GM13977 (cell line): ENCODE results near the gene XNDC1N.

ENCODE experiments used
- DNase-seq: peaks from one replicate; pipeline ENCODE4 v3.0.0; 2012; ENCODE audit warnings: low spot score
- CTCF ChIP-seq: IDR thresholded peaks from 2 replicates; pipeline ENCODE4 v1.5.1; 2012; ENCODE audit warnings: mild to moderate bottlenecking, control low read depth; ENCODE audit not compliant: insufficient read depth; ENCODE audit errors: extremely low read depth, missing control alignments
- in situ Hi-C: fragments of 300-500 bp; cut with MboI; formaldehyde crosslinking; loops from one replicate; pipeline ENCODE4 v1.12.0; 2022; ENCODE audit warnings: low sequenced_read_pairs, low pct_unique_long_range_greater_than_20kb, mixed read lengths, inconsistent platforms; ENCODE audit not compliant: unreplicated experiment

The XNDC1N gene

GRCh38 chr11:71947498-71947897 is 19.1 kb upstream of the XNDC1N start:
- in situ Hi-C loops = no loop called here
- TF ChIP-seq CTCF = no peak
- no peak for DNase-seq

DNA sequence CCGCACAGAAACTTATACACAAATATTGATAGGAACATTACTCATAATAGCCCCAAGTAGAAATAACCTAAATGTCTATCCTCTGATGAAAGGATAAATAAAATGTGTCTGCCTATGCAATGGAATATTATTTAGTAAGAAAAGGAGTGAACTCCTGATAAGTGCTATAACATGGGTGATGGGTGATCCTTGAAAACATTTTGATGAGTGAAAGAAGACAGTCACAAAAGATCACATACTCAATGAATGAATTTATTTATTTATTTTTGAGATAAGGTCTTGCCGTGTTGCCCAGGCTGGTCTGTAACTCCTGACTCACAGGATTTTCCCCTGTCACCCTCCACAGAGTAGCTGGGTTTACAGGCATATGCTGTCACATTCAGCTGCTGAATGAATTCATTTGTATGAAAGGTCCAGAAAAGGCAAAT is 17.8 kb upstream of the XNDC1N start:
- DNase-seq = no peak
- no peak for TF ChIP-seq CTCF
- in situ Hi-C loops = no loop called here

DNA sequence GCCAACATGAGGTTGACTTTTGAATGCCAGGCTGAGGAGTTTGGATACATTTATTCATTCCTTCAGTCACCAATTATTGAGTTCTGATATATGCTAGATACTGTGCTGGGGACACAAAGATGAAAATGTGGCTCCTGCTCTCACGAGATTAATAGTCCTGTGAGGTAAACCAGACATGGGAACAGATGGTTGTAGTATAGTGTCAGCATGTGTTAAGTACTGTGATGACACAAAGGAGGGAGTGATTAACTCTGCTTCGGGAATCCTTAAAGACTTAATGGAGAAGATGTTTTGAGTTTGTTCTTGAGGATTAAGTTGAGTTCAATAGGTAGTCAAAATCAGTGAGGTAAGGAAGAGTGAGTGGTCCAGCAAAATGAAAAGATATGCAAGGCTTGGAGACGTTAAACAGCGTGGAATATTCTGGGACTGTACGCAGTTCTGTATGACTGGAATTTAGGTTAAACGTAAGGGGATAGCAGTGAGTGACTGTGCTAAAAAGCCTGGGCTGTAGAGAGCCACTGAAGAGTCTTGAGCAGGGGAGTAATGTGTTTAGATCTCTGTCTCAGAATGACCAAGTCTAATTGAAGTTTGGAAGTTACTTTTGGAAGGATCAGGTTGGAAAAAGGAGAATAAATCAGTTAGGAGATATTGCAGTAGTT is 12.3 kb upstream of the XNDC1N start:
- DNase-seq = no peak
- in situ Hi-C loops = no loop called here

GRCh38 chr11:71937826-71938225 is 9.4 kb upstream of the XNDC1N start:
- in situ Hi-C loops = no loop called here
- TF ChIP-seq CTCF = no peak
- no peak for DNase-seq

More for the DNA sequence above, 12.3 kb upstream of the XNDC1N start:
- no peak for TF ChIP-seq CTCF

GRCh38 chr11:71936825-71937224 is 8.4 kb upstream of the XNDC1N start:
- in situ Hi-C loops = no loop called here
- no peak for TF ChIP-seq CTCF
- DNase-seq = no peak

- no peak for TF ChIP-seq CTCF
- no peak for DNase-seq
- in situ Hi-C loops = no loop called here
These were observed 7.0 kb upstream of the XNDC1N start for GRCh38 chr11:71935338-71935925.
